Right cardiac atrium (tissue), 5 donors: ENCODE data around the gene NUDT7. TPM values are rescaled to one million over a fixed set of nuclear protein-coding genes. Genes with fewer than 3 reads are reported as not detected.

Experiments used
- ATAC-seq, 2 donors: fragments of 200-7000 bp; cut with Tn5 transposase; one replicate each; pipeline versions ENCODE4 v1.8.0 to v1.9.1; 2020; ENCODE audit warnings: moderate library complexity in 2 of 2, mild to moderate bottlenecking in 1 of 2
- DNase-seq, 3 donors: peaks; one replicate each; pipeline ENCODE4 v3.0.0-alpha.2; 2020
- H3K27ac ChIP-seq: one replicate; pipeline ENCODE4 v1.5.1; 2013; ENCODE audit warnings: mild to moderate bottlenecking, low read length, control low read depth, moderate library complexity
- H3K27me3 ChIP-seq: one replicate; pipeline ENCODE4 v1.6.1; 2013; ENCODE audit not compliant: control insufficient read depth, insufficient read depth
- H3K4me1 ChIP-seq: one replicate; pipeline ENCODE4 v1.6.1; 2013; ENCODE audit warnings: low read length; ENCODE audit not compliant: control insufficient read depth, insufficient read depth
- H3K4me3 ChIP-seq: one replicate; pipeline ENCODE4 v1.5.1; 2013; ENCODE audit warnings: low read length, control low read depth
- H3K9me3 ChIP-seq: one replicate; pipeline ENCODE4 v1.6.1; 2013; ENCODE audit warnings: low read length; ENCODE audit not compliant: control insufficient read depth
- WGBS: extraction: QIAGEN DNeasy Blood & Tissue Kit; methylation state at CpG from one replicate; pipeline ENCODE4 v1.1.7; 2013; 5-methylcytosine and 5-hydroxymethylcytosine counted together
- intact Hi-C, 4 donors: fragments of 100-400 bp; cut with DNase I; formaldehyde crosslinking; loops; one replicate each; pipeline versions ENCODE4 v1.11.0 to v1.14.0; 2022 to 2023
- polyA plus RNA-seq: library from polyadenylated mRNA; stranded (reverse); fragments of 200-250 nt; gene quantifications from one replicate; pipeline ENCODE4 v1.2.3, GENCODE V29; 2013
- total RNA-seq, 4 donors: library from RNA; stranded (reverse); fragmentation: NEBNext Ultra II Directional; extraction: Animal tissue kit (Norgen Biotek cat#: 25700); gene quantifications; one replicate each; pipeline ENCODE4 v1.2.1, GENCODE V29; 2021
- donor health status: healthy with polysubstance abuse.
- donor health status: DM: no; HTN: yes; CAD: no.
- donor health status: DM: no; HTN: no; CAD: no.
- donor health status: DM: no; HTN: yes; CAD: no; lungs with severe emphysema.
- donor health status: DM: yes; HTN: yes; CAD: no.

NUDT7 gene
- total and polyA plus RNA-seq, 5 donors, result 15.2 to 44.3 (median 34.7) TPM

DNA sequence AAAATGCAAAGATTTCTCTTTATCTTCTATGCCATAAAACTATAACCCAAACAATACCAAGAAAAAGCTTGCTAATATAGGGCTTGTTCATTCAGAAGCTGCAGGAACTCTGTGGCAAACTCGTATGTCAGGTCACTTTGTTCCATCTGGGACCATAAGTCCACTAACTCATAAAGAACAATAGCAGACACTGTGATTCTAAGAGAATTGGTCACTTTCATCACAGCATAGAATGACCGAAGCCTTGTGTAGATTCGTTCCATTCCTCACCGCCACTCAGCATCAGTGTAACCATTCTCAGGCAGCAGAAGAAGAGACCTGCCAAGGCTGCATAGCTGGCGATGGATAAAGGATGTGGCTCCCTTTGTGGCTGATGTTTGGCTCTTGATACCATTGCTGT, 35.7 kb downstream of the NUDT7 start:
- DNase-seq, result no peak
- 87% methylated on average over 5 of the region's 5 CpGs for WGBS
- no peaks in the 10 kb centered on the region for H3K9me3 ChIP-seq
- H3K4me3 ChIP-seq, result no peak overlapping the region
- intact Hi-C loops, result no loop called here
- H3K27me3 ChIP-seq, result no peaks in the 10 kb centered on the region
- H3K27ac ChIP-seq, result no peak overlapping the region
- H3K4me1 ChIP-seq, result no peaks in the 10 kb centered on the region
- no peak for ATAC-seq

DNA sequence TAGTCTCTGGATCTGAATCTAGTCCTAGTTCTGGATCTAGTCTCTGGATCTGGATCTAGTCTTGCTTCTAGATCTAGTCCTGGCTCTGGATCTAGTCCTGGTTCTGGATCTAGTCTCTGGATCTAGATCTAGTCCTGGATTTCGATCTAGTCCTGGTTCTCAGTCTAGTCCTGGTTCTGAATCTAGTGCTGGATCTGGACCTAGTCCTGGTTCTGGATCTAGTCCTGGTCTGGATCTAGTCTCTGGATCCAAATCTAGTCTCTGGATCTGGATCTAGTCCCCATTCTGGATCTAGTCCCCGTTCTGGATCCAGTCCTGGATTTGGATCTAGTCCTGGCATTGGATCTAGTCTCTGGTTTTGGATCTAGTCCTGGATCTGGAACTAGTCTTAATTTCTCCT, 36.2 kb downstream of the NUDT7 start:
- no peaks in the 10 kb centered on the region for H3K4me1 ChIP-seq
- 91% methylated on average over 2 of the region's 2 CpGs for whole genome bisulfite sequencing
- H3K27me3 ChIP-seq, result no peaks in the 10 kb centered on the region
- no peak overlapping the region for H3K27ac ChIP-seq
- H3K4me3 ChIP-seq, result no peak overlapping the region
- no peak for DNase-seq
- no peak for ATAC-seq
- H3K9me3 ChIP-seq, result no peaks in the 10 kb centered on the region
- intact Hi-C loops, result no loop called here

DNA sequence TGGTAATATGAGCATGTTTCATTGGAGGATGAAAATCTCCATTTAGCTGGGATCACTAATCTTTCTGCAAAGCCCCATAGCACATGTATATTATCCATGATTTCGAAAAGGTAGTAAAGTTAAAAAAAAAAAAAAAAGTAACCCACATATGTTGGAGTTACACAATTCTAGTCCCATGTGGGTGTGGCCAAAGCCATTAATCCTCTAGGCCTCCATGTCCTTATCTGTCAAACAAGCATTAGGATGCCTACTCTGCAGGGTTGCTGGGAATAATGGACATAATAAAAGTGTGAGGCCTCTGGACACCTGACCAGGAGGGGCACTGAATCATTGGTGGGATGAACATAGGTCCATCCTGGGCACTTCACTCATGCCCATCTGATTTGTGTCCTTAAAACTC, 36.9 kb downstream of the NUDT7 start:
- 93% methylated on average over 1 of the region's 1 CpG for WGBS
- Histone ChIP-seq H3K9me3 (no peaks in the 10 kb centered on the region), H3K4me1 (peaks cover 5% of the 10 kb centered on the region), H3K27me3 (no peaks in the 10 kb centered on the region), H3K27ac (no peak overlapping the region), H3K4me3 (no peak overlapping the region)
- intact Hi-C loops, result no loop called here
- ATAC-seq (no peak), DNase-seq (no peak)

DNA sequence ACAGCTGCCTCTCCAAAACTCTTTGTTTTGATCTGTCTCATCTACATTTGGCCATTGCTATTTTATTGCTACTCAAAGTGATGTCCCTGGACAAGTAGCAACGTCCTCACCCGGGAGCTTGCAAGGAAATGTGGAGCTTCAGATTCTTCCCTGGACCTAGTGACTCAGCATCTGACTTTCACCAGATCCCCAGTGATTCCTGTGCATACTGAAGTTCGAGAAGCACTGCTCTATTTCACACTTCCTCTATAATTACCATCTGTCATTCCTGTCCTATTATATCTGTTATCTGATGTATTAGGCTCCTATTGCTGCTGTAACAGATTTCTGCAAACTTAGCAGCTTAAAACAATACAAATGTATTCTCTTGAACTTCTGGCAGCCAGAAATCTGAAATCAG, 37.5 kb downstream of the NUDT7 start:
- H3K9me3 ChIP-seq, result no peaks in the 10 kb centered on the region

DNA sequence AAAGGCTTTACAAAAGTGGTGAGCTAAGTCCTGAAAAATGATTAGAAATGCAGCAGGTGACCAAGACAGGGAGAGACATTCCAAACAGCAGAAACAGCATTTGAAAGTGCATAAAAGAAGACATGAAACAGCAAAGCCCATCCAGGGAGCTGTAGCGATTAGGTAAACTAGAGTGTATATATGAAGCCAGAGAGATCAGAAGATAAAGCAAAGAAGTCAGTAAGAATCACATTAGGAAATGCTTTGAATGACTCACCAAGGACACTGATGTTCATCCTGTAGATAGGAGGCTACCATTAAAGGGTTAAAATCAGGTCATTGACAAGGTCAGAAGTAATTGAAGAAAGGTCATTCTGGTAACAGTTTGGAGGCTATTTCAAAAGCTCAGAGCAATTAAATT, 38.5 kb downstream of the NUDT7 start:
- WGBS, result 79% methylated on average over 1 of the region's 1 CpG
- Histone ChIP-seq H3K4me1 (peaks cover 5% of the 10 kb centered on the region), H3K4me3 (no peak overlapping the region), H3K27me3 (no peaks in the 10 kb centered on the region), H3K9me3 (no peaks in the 10 kb centered on the region), H3K27ac (no peak overlapping the region)
- DNase-seq (no peak), ATAC-seq (no peak)
- intact Hi-C loops, result no loop called here

More for the DNA sequence above, 37.5 kb downstream of the NUDT7 start:
- Histone ChIP-seq H3K4me3 (no peak overlapping the region), H3K27me3 (no peaks in the 10 kb centered on the region), H3K4me1 (peaks cover 5% of the 10 kb centered on the region), H3K27ac (no peak overlapping the region)
- WGBS, result 49% methylated on average over 3 of the region's 3 CpGs
- DNase-seq (no peak), ATAC-seq (no peak)
- intact Hi-C loops, result no loop called here

DNA sequence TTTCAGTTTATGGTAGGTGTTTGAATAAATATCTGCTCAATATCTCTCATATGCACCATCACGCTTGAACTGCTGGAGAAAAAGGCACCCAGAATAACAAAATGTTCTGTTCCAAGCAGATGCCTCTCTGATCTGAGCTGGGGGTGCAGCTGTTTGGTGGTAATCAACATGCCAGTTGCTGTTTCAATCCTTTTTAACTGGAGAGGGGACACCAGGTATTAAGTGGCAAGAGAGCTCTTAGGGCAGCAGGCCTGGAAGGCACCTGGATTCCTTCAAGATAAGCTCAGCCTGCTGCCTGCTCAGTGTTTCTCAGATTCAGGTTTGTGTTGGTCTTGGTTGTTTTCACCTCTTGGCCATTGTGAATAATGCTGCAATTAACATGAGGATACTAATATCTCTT, 38.9 kb downstream of the NUDT7 start:
- no peak for ATAC-seq

DNA sequence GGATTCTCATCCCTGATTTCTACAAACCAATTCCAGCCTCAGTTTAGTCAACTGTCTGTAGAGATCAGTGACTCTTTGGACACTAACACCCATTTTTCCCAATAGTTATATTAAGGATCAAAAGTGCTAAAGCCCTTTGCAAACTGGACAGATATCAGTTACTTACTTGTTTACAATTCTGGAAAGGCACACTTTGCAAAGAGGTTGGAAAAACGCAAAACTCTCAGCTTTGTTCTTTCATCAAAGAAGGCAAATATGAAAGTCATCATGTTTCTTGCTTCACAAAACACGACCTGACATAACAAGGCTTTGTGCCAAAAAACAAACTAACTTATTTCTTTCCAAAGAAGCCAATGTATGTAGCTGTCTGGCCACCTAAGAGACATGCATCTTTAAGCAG, 39.9 kb downstream of the NUDT7 start:
- Histone ChIP-seq H3K9me3 (no peaks in the 10 kb centered on the region), H3K27ac (no peak overlapping the region), H3K4me3 (no peak overlapping the region), H3K27me3 (no peaks in the 10 kb centered on the region), H3K4me1 (peaks cover 5% of the 10 kb centered on the region)
- ATAC-seq (no peak), DNase-seq (no peak)
- 58% methylated on average over 2 of the region's 2 CpGs for WGBS
- intact Hi-C loops, result no loop called here

More for the DNA sequence above, 38.9 kb downstream of the NUDT7 start:
- Histone ChIP-seq H3K27me3 (no peaks in the 10 kb centered on the region), H3K27ac (no peak overlapping the region), H3K4me1 (peaks cover 5% of the 10 kb centered on the region), H3K9me3 (no peaks in the 10 kb centered on the region), H3K4me3 (no peak overlapping the region)
- intact Hi-C loops, result no loop called here
- DNase-seq, result no peak
- WGBS, result 75% methylated on average over 1 of the region's 1 CpG

DNA sequence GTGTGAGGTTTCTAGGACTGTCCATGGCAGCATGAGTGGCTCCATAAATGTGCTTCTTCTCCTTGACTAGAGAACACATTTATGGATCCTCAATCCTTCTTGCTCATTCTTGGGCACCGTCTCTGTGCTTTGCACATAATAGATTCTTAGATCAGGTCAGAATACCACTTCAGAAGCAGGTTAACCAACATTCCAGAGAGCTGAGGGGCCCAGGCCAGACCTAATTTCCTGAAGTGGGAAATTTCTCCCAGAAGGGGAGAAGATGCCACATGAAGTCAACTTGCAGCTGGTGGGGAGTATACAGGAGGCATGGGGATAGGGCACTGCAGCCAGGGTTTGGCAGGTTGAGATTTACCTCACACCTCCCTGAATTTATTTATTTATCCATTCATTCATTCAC, 41.7 kb downstream of the NUDT7 start:
- no peaks in the 10 kb centered on the region for H3K27me3 ChIP-seq
- H3K4me1 ChIP-seq, result peaks cover 5% of the 10 kb centered on the region
- ATAC-seq (no peak), DNase-seq (no peak)
- 98% methylated on average over 1 of the region's 1 CpG for WGBS
- H3K27ac ChIP-seq, result peak overlapping the region; percentile 62
- intact Hi-C loops, result no loop called here
- no peak overlapping the region for H3K4me3 ChIP-seq
- H3K9me3 ChIP-seq, result no peaks in the 10 kb centered on the region

DNA sequence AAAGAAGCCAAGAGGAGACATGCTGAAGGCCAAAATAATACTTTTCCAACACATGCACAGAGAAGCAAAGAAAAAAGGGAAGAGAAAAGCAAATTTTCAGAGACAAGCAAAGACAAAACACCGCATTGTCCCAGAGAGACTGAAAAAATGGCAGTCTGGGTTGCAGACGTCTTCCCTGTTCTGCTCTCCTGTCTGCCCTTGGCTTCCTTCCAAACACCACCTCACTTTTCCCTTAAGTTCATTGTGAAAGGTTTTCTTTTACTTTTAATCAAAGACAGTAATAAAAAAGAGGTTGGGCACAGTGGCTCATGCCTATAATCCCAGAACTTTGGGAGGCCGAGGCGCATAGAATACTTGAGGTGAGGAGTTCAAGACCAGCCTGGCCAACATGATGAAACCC, 44.9 kb downstream of the NUDT7 start:
- no peak for DNase-seq
- H3K27me3 ChIP-seq, result no peaks in the 10 kb centered on the region
- ATAC-seq, result no peak
- 76% methylated on average over 4 of the region's 4 CpGs for WGBS
- H3K9me3 ChIP-seq, result no peaks in the 10 kb centered on the region
- H3K27ac ChIP-seq, result no peak overlapping the region
- no peak overlapping the region for H3K4me3 ChIP-seq
- H3K4me1 ChIP-seq, result peaks cover 5% of the 10 kb centered on the region
- intact Hi-C loops, result no loop called here

DNA sequence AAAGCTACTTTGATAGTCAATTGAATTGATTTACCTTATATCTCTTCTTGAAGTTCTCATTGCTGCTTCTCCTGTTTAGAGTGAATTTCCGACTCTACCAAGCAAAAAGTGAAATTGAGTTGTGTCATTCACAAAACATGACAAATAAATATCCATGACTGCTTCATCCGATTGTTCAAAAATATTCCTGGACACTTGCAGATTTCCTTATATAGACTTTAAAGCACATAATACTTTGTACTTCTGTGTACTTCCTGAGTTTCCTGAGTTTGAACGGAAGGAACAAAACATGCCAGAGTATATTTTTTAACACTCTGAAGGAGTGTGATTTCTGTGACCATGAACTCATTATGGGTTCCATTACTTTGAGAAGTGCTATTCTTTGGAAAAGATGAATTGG, 45.5 kb downstream of the NUDT7 start:
- Histone ChIP-seq H3K4me3 (no peak overlapping the region), H3K9me3 (no peaks in the 10 kb centered on the region), H3K4me1 (peaks cover 5% of the 10 kb centered on the region), H3K27ac (no peak overlapping the region), H3K27me3 (no peaks in the 10 kb centered on the region)
- ATAC-seq (no peak), DNase-seq (no peak)
- WGBS, result 66% methylated on average over 3 of the region's 3 CpGs
- intact Hi-C loops, result no loop called here

DNA sequence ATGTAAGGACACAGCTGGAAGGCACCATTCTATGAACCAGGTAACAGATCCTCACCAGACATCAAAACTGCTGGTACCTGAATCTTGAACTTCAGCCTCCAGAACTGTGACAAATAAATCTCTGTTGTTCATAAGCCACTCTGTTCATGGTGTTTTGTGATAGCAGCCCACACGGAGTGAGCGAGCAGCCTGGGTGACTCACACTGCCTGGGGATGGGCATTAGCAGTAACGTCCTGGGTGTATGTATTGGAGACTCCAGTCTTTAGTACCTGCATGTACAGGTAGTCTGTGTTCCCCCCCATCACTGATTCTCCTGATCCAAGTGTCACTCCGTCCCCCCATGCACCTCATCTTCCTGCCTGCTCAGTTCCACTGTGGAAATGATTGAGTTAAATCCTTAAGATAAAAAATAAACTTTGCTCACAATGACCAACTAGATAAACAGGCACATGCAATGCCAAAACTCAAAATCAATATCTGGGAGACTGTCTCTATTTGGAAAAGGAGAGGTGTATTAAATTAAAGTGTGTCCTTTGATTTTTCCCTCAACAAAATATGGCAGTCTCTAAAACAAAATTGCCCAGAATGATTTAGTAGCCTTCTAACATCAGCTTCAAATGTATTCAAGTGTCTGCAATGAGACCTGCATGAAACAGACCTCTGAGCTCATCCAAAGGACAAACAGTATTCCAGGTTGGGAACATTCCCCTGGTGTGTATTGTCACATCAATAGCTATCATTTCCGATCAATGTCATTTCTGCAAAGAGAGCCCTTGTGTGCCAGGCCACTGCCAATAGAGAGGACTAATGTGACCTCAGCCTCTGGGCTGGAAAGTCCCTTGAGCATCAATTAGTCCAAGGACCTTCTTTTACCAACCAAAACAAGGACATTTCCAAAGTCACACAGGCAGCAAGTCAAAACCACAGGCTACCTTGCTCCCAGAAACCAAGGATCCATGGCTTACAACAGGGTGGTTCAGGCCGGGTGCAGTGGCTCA, 53.9 kb downstream of the NUDT7 start:
- Histone ChIP-seq H3K27me3 (no peaks in the 10 kb centered on the region), H3K4me1 (no peaks in the 10 kb centered on the region), H3K27ac (no peak overlapping the region), H3K4me3 (no peak overlapping the region), H3K9me3 (no peaks in the 10 kb centered on the region)
- no peak for ATAC-seq
- intact Hi-C loops, result no loop called here
- 85% methylated on average over 6 of the region's 6 CpGs for WGBS
- no peak for DNase-seq
